Measurements from ENCODE around the gene ERCC1.

The ERCC1 gene

DNA sequence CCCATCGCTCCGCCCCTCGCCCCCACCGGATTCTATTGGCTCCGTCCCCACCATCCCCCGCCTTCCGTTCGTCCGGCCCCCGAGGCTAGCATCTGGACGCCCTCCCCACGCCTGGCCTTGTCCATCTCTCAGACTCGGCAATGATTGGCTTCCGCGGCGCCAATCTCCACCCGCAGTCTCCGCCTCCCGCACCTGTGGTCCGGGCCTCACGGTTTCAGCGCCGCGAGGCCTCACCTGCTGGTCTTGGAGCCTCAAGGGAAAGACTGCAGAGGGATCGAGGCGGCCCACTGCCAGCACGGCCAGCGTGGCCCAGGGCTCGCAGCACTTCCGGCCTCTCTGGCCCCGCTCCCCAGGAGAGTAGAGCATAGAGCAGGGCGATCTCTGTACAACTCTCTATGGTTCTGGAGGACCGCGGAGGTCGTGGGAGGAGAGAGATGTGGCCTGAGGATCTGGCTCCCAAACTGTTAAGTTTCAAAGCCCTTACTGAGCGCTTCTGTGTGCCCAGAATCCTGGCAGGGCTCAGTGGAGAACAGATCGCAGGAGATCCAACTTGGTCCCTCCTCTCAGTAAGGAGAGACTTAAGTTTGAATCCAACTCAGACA lies at the start of gene ERCC1:
TSS of gene ERCC1 (minus strand) at position 329 of the 602 bp plus-strand sequence. CDS start 543 bp downstream, outside the sequence.
- in situ Hi-C loops (cut with MboI; ENCODE audit: low sequenced_read_pairs): no loop called here

DNA sequence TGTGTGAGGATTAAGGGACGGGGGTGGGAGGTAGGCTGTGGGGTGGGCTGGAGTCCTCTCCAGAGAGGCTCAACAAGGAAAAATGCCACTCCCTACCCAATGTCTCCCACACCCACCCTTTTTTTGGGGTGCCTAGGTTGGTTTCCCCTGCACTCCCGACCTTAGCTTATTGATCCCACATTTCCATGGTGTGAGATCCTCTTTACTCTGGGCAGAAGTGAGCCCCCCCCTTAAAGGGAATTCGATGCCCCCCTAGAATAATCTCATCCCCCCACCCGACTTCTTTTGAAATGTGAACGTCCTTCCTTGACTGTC lies 49.6 kb upstream of the ERCC1 start:
- in situ Hi-C loops (cut with MboI; ENCODE audit: low sequenced_read_pairs): no loop called here

DNA sequence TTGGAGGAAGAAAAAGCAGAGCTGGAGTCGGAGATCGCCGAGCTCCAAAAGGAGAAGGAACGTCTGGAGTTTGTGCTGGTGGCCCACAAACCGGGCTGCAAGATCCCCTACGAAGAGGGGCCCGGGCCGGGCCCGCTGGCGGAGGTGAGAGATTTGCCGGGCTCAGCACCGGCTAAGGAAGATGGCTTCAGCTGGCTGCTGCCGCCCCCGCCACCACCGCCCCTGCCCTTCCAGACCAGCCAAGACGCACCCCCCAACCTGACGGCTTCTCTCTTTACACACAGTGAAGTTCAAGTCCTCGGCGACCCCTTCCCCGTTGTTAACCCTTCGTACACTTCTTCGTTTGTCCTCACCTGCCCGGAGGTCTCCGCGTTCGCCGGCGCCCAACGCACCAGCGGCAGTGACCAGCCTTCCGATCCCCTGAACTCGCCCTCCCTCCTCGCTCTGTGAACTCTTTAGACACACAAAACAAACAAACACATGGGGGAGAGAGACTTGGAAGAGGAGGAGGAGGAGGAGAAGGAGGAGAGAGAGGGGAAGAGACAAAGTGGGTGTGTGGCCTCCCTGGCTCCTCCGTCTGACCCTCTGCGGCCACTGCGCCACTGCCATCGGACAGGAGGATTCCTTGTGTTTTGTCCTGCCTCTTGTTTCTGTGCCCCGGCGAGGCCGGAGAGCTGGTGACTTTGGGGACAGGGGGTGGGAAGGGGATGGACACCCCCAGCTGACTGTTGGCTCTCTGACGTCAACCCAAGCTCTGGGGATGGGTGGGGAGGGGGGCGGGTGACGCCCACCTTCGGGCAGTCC lies 49.0 kb upstream of the ERCC1 start:
- in situ Hi-C loops (cut with MboI; ENCODE audit: low sequenced_read_pairs): no loop called here

DNA sequence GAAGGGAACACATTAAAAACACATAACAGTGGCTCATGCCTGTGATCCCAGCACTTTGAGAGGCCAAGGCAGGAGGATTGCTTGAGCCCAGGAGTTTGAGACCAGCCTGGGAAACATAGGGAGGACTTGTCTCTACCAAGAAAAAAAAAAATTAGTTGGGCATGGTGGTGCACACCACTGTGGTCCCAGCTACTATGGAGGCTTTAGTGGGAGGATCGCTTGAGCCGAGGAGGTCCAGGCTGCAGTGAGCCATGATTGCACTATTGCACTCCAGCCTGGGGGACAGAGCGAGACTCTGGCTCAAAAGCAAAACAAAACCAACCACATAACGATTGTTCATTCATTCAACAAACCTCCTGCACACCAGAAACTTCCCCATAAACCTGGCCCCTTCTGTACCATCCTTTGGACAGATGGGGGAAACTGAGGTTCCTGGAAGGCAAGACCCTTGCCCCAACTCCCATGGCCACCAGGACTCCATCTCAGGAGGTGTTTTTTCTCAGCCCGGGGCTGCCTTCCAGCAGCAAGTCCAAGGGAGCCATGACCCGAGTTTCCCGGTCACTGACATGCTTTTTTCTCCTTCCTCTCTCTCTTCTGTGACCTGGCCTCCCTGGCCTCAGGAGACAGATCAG lies 48.3 kb upstream of the ERCC1 start:
- in situ Hi-C loops (cut with MboI; ENCODE audit: low sequenced_read_pairs): no loop called here

DNA sequence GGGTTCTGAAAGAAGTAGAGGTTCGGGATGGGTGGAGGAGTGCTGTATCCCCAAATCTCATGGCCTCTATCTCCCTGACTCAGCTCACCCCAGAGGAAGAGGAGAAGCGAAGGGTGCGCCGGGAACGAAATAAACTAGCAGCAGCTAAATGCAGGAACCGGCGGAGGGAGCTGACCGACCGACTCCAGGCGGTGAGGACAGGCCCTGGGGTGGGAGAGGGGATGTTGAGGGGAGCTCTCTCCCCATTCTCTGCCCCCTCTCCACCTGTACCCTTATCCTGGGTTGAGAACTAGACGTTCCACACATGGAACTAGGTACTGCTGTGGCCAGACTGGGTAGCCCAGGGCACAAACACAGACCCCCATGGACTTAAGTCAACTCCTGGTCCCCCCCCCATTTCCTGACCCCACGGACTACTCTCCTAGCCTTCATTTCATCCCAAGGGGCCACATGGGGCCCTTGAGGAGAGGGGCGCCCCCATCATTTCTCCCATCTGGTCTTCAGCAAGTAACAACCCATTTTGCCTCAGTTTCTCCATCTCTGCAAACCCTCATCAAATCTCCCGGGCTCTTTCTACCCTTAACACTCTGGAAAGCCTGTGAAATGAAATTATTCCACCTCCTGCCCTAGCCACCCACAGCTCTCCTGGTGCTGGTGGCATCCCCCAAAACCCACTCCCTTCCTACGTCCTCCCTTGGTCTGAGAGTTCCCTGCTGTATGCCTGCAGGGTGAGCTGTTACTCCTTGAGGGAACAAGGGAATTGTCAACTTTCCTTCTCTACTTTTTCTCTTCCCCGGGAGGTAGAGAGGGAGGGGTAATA lies 47.6 kb upstream of the ERCC1 start:
- in situ Hi-C loops (cut with MboI; ENCODE audit: low sequenced_read_pairs): no loop called here

DNA sequence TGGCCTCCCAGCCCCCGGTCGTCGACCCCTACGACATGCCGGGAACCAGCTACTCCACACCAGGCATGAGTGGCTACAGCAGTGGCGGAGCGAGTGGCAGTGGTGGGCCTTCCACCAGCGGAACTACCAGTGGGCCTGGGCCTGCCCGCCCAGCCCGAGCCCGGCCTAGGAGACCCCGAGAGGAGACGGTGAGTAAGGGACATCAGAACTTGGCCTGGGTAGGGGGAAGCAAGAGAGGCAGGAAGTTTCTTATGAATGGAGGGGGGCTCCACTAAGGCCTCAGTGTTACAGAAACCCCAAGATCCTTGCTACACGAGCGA lies 47.0 kb upstream of the ERCC1 start:
- in situ Hi-C loops (cut with MboI; ENCODE audit: low sequenced_read_pairs): no loop called here

DNA sequence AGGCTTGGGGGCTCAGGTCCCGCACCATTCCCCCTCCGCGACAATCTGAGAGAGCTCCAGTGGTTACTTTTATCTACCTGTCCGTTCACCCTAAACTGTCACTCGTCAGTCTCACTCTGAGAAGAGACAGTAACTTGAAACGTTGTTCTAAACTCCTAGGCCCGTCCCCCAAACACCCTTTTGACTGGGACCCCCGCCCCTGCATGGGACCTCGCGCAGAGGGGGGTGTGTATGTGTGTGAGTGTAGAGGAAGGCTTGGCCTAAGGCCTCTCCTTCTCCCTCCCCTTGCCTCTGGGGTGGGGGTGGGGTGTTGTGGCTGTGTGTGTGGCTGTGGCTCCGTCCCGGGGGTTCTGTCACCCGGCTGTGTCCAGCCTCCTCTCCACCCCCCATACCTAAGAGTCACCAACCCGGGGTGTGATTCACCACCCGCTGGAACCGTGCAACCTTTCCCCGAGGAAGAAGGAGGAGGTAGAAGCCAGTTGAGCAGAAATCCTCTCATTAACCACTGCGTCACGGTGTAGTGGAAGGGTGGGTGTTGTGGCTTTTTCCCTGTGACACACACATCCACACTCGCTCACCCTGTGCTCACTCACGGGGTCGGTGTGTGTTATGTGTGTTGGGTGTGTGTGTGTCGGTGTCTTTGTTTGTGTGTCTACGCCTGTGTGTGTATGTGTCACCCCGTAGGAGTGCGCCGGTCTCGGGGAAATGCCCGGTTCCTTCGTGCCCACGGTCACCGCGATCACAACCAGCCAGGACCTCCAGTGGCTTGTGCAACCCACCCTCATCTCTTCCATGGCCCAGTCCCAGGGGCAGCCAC lies 46.4 kb upstream of the ERCC1 start:
- in situ Hi-C loops (cut with MboI; ENCODE audit: low sequenced_read_pairs): no loop called here

DNA sequence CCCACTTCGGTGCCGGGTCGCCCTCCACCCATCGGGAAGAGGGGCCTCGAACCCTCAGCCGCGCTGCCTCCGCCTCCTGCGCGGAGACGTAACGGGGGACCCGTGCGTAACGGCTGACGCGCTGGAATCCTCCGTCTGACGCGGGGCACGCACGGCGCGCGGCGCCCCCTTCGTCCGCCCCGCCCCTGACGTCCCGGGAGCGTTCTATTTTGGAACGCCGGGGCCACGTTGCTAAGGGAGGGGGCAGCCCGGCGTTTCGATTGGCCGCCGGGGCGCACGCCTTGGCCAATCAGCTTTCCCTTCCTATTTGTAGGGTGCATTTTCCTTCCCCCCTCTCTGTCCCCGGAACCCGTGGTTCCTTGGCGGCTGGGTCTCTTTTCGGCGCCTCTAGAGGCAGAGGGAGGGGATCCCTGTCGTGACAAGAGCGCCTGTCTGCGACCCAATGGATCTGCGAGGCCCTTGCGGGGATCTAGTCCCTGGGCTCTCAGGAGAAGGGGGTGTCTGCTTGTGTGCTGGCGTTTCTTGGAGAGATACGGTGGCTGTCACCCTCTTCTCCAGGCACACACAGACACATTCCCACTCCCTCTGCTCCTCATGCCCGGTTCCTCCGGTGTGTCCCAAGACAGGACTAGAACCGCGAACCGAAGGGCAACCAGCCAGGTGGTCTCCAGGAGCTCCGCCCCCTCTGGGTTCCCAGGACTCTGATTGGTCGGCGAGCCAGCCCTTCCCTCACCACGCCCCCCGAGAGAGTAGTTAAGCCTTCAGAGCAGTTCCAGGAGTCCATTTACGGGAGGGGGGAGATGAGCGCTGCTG lies 45.6 kb upstream of the ERCC1 start:
- in situ Hi-C loops (cut with MboI; ENCODE audit: low sequenced_read_pairs): no loop called here

DNA sequence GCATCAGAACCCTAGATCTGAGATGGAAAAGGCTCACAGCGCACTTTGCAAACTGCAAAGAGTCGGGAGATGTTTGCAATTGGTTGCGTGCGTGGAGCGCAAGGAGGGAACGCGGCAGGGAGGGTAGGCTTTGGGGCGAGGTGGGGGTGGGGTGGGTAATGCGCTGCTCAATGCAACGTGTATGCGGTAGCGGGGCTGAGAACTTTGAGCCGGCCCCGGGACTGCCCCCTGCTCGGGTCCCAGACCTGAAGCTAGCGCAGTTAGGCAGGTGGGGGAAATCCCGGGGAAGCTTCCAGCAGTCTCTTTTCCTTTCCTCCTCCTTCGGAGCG lies 45.0 kb upstream of the ERCC1 start:
- in situ Hi-C loops (cut with MboI; ENCODE audit: low sequenced_read_pairs): no loop called here

DNA sequence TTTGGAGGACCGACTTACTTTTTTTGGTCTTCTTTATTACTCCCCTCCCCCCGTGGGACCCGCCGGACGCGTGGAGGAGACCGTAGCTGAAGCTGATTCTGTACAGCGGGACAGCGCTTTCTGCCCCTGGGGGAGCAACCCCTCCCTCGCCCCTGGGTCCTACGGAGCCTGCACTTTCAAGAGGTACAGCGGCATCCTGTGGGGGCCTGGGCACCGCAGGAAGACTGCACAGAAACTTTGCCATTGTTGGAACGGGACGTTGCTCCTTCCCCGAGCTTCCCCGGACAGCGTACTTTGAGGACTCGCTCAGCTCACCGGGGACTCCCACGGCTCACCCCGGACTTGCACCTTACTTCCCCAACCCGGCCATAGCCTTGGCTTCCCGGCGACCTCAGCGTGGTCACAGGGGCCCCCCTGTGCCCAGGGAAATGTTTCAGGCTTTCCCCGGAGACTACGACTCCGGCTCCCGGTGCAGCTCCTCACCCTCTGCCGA lies 44.5 kb upstream of the ERCC1 start:
- in situ Hi-C loops (cut with MboI; ENCODE audit: low sequenced_read_pairs): no loop called here

DNA sequence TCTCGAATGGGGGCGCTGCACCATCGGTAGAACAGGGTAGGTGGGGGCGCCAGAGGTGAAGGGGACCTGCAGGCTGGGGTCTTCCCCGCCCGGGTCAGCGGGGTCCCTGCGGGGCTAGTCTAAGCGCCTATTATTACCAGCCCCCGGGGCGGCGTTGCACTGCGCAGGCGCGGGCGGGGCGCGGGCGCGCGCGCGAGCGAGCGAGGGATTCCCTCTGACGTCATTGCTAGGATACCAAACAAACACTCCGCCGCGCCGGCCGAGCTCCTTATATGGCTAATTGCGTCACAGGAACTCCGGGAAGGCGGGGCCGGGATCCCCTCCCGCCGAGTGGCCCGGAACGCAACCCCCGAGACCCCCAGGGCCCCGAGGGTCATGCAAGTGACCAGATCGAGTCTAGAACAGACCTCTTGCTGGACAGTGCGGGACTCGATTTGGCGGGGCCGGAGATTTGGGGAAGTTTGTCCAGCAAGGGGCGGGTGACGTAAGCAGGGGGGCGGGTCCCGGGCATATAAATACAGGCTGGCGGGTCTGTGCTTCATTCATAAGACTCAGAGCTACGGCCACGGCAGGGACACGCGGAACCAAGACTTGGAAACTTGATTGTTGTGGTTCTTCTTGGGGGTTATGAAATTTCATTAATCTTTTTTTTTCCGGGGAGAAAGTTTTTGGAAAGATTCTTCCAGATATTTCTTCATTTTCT lies 43.9 kb upstream of the ERCC1 start, which contains the start of gene FOSB:
TSS of gene FOSB (plus strand) at position 541 of the 703 bp plus-strand sequence. CDS start 591 bp downstream, outside the sequence.
- in situ Hi-C loops (cut with MboI; ENCODE audit: low sequenced_read_pairs): no loop called here

DNA sequence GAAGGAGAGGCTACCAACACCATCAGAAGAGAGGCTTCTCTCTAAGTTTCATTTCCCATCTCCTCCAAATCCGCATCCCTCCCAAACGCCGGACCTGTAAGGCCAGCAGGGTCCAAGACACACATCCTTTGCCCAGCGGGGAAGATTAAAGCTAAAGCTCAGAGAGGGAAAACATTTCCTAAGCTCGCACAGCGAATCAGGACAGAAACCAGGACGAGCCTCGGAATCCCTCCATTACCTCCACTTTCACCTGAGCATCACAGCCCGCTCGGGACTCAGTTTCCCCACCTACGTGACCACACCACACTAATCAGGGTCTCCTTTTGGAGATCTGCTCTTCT lies 43.4 kb upstream of the ERCC1 start:
- in situ Hi-C loops (cut with MboI; ENCODE audit: low sequenced_read_pairs): no loop called here

DNA sequence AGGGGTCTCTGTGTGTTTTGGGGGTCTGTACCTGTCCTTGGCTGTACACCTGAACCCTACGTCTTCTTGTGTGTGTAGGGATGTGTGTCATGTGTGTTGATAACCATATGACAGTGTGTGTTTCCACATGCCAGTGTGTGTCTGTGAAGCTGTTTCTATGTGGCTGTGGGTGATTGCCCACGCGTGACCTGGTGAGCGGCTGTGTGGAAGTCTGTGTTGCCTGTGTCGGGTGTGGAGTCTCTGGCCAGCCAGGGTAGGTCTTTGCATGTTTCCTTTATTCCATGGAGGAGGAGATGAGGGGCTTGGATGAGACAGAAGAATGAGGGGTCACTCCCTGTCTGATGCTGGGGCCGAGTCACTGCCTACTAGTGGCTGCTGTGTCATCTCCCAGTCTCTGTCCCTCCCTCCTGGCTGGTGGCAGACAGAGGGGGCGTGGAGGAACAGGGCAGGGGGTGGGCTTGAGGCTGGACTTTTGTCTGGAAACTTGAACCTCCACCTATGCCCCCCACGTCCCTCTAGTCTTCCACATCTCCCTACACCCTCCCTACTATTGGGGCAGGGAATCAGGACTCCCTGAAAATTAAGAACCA lies 41.2 kb upstream of the ERCC1 start:
- in situ Hi-C loops (cut with MboI; ENCODE audit: low sequenced_read_pairs): no loop called here

DNA sequence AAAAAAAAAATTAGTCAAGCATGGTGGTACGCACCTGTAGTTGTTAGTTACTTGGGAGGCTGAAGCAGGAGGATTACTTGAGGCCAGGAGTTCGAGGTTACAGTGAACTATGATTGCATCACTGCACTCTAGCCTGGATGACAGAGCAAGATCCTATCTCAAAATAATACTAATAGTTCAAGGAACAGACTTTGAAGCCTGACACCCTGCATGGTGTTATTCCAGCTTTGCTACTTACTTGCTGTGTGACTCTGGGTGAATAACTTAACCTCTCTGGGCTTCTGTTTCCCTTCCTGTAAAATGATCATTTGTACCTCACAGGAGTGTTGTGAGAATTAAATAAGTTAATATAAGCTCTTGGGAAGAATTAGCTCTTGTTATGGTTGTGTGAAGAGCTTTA lies 40.6 kb upstream of the ERCC1 start:
- in situ Hi-C loops (cut with MboI; ENCODE audit: low sequenced_read_pairs): no loop called here

DNA sequence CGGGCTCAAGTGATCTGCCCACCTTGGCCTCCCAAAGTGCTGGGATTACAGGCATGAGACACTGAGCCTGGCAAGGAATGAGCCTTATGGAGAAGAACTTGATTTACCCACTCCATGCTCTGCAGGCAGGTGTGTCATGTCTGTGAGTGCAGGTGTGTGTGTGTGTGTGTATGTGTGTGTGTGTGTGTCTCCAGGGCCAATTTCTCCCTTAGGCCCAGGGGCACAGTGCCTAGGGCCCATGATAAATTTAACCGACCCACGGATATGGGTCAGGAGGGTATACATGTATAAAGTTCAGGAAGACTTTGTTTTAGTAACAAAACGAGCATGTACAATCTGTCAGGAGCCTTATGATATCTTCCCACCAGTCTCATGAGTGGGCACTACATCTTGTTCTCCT lies 39.5 kb upstream of the ERCC1 start:
- in situ Hi-C loops (cut with MboI; ENCODE audit: low sequenced_read_pairs): no loop called here

DNA sequence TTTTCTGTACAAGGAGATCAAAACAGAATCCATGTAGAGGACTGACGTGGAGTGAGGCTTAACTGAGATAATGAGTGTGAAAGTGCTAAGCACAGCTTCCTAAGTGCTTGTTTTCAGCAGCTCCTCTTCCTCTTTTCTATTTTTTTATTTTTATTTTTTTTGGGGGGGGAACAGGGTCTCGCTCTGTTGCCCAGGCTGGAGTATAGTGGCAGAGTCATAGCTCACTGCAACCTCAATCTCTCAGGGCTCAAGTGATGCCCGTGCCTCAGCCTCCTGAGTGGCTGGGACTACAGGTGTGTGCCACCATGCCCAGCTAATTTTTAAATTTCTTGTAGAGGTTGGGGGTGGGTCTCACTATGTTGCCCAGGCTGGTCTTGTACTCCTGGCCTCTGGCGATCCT lies 38.5 kb upstream of the ERCC1 start:
- in situ Hi-C loops (cut with MboI; ENCODE audit: low sequenced_read_pairs): no loop called here

DNA sequence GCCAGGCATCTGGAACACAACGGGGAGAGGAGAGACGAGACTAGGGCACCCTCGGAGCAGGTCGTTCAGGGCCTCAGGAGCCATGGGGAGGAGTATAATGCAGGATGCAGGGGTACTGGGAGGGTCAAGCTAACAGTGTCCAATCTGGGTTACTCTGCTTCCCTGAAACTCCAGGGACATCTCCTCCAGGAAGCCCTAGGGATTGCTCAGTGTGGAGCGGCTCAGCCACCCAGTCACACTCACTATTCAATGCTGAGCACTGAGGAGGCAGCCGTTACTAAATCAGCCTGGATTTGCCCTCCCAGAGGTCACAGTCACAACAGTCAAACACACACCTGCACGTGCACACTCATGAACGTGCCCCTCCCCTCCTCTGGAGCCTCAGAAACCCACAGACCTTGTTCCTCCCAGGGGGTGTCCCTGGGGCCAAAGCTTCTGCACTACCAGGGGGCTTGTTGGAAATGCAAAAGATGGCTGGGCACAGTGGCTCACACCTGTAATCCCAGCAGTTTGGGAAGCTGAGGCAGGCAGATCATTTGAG lies 37.2 kb upstream of the ERCC1 start:
- in situ Hi-C loops (cut with MboI; ENCODE audit: low sequenced_read_pairs): no loop called here

DNA sequence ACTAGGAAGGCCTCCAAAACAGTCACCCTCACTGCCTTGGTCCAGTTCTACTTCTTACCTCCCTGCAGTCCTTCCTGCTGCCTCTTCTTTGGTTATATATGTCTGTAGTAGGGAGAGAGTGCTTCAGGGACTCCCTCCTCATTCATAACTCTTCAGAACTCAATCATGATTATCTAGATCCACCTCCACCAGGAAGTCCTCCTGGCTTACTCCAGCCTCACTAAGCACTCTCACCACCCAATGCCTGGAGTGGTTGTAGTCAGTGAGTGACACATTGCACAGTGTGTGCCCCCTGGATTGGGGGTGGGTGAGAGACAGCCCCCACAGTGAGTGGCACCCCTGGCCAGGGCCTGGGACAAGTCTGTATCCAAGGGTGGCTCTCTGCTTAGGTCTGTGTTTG lies 34.1 kb upstream of the ERCC1 start:
- in situ Hi-C loops (cut with MboI; ENCODE audit: low sequenced_read_pairs): no loop called here

DNA sequence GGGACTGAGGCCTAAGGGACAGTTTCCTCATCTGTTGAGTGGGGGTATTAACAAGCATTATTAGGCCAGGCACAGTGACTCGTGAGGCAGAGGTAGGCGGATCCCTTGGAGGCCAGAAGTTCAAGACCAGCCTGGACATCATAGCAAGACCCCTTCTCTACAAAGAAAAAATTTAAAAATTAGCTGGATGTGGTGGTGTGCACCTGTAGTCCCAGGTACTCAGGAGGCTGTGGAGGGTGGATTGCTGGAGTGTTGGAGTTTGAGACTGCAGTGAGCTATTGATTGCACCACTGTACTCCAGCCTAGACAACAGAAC lies 32.7 kb upstream of the ERCC1 start:
- in situ Hi-C loops (cut with MboI; ENCODE audit: low sequenced_read_pairs): no loop called here

Measured in HL-60/S4 treated with retinoic acid at 250 ng/mL for 4 days and 3 days (cell line).